Suprapubic skin (tissue), 4 donors: ENCODE measurements around the gene NRBP1. TPM values are rescaled to one million over a fixed set of nuclear protein-coding genes. Genes with fewer than 3 reads are reported as not detected.

Experiments
- DNase-seq, 2 donors: peaks; one replicate each; pipeline ENCODE4 v3.0.0-alpha.2; 2019; ENCODE audit warnings: low spot score in 2 of 2
- H3K27ac ChIP-seq: fragments of 200-600 bp; sonication (generic); one replicate; pipeline ENCODE4 v1.5.1; 2019
- H3K27me3 ChIP-seq: fragments of 200-600 bp; sonication (generic); one replicate; pipeline ENCODE4 v1.5.1; 2019
- H3K36me3 ChIP-seq: fragments of 200-600 bp; sonication (generic); one replicate; pipeline ENCODE4 v1.5.1; 2019
- H3K4me1 ChIP-seq: fragments of 200-600 bp; sonication (generic); one replicate; pipeline ENCODE4 v1.5.1; 2019
- H3K4me3 ChIP-seq: fragments of 200-600 bp; sonication (generic); one replicate; pipeline ENCODE4 v1.5.1; 2019; ENCODE audit warnings: mild to moderate bottlenecking
- H3K9me3 ChIP-seq: fragments of 200-600 bp; sonication (generic); one replicate; pipeline ENCODE4 v1.5.1; 2019
- EP300 ChIP-seq: sonication (generic); formaldehyde crosslinking; IDR thresholded peaks from one replicate; pipeline ENCODE4 v1.6.1; 2017; ENCODE audit warnings: antibody characterized with exemption
- POLR2A ChIP-seq, 2 donors: fragments of 450-650 bp; IDR thresholded peaks; one replicate each; pipeline ENCODE4 v1.6.1; 2017; ENCODE audit warnings: antibody characterized with exemption in 2 of 2, mild to moderate bottlenecking in 2 of 2, moderate library complexity in 2 of 2
- POLR2AphosphoS5 ChIP-seq, 3 donors: sonication (generic); formaldehyde crosslinking; IDR thresholded peaks; one replicate each; pipeline ENCODE4 v1.6.1; 2017; ENCODE audit warnings: antibody characterized with exemption in 3 of 3
- WGBS: methylation state at CpG from one replicate; pipeline ENCODE4 v1.1.5; 2018; 5-methylcytosine and 5-hydroxymethylcytosine counted together
- total RNA-seq, 4 donors: library from RNA; depleted of rRNA; stranded (reverse); fragments of >200 nt; gene quantifications; one replicate each; pipeline ENCODE4 v1.1.0, GENCODE V29; 2016
- TF ChIP-seq, protein P1 (sequence below), 2 donors: fragments of 200-600 bp in 1 of 2; fragments of 450-650 bp in 1 of 2; sonication (generic) in 1 of 2; IDR thresholded peaks; one replicate each; pipeline ENCODE4 v1.5.1; 2016 to 2019; ENCODE audit warnings: antibody characterized with exemption in 2 of 2, mild to moderate bottlenecking in 1 of 2, moderate library complexity in 1 of 2

NRBP1 gene
- total RNA-seq, 4 donors from 2014 or later: 66.8 to 84.3 (median 77.0) TPM

DNA sequence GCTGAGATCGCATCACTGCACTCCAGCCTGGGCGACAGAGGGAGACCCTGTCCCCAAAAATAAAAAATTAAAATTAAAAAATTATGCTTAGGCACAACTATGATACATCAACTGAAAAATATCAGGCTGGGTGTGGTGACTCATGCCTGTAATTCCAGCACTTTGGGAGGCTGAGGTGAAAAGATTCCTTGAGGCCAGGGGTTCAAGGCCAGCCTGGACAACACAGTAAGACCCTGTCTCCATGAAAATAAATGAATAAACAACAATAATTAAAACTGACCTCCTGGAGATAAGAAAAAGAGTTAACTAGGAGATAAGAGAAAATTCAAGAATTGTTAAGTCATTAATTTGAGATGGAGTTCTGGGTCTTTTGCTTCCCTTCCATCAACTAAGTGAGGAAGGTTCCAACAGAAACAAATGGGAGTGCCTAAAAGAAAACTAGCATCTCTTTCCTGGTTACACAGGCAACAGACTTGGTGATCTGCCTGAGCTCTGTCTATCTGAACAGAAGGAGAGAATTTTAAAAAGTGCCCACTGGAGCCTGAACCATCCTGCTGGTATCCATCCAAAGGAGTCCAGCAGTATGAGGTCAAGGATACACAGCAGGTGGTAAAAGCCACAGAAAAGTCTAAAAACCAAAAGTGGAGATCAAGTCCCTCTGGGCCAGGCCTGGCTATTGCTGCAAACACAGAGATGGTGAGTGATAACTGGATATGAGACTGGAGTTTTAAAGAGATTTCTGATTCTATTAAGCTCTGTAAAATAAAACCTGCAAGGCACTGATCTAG lies 27.9 kb upstream of the NRBP1 start:
- DNase-seq: no peak
- Histone ChIP-seq H3K4me3 (no peak overlapping the region), H3K9me3 (no peaks in the 10 kb centered on the region), H3K36me3 (peaks cover 4% of the 10 kb centered on the region), H3K27me3 (no peaks in the 10 kb centered on the region), H3K27ac (no peak overlapping the region), H3K4me1 (no peaks in the 10 kb centered on the region)
- TF ChIP-seq POLR2A (IDR thresholded peaks at IDR 0.05) (no peak), EP300 (no peak), POLR2AphosphoS5 (IDR thresholded peaks at IDR 0.05) (no peak)
- TF ChIP-seq, protein P1, sequence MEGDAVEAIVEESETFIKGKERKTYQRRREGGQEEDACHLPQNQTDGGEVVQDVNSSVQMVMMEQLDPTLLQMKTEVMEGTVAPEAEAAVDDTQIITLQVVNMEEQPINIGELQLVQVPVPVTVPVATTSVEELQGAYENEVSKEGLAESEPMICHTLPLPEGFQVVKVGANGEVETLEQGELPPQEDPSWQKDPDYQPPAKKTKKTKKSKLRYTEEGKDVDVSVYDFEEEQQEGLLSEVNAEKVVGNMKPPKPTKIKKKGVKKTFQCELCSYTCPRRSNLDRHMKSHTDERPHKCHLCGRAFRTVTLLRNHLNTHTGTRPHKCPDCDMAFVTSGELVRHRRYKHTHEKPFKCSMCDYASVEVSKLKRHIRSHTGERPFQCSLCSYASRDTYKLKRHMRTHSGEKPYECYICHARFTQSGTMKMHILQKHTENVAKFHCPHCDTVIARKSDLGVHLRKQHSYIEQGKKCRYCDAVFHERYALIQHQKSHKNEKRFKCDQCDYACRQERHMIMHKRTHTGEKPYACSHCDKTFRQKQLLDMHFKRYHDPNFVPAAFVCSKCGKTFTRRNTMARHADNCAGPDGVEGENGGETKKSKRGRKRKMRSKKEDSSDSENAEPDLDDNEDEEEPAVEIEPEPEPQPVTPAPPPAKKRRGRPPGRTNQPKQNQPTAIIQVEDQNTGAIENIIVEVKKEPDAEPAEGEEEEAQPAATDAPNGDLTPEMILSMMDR (IDR thresholded peaks at IDR 0.05): no peak
- 97% methylated on average over 2 of the region's 2 CpGs for WGBS

DNA sequence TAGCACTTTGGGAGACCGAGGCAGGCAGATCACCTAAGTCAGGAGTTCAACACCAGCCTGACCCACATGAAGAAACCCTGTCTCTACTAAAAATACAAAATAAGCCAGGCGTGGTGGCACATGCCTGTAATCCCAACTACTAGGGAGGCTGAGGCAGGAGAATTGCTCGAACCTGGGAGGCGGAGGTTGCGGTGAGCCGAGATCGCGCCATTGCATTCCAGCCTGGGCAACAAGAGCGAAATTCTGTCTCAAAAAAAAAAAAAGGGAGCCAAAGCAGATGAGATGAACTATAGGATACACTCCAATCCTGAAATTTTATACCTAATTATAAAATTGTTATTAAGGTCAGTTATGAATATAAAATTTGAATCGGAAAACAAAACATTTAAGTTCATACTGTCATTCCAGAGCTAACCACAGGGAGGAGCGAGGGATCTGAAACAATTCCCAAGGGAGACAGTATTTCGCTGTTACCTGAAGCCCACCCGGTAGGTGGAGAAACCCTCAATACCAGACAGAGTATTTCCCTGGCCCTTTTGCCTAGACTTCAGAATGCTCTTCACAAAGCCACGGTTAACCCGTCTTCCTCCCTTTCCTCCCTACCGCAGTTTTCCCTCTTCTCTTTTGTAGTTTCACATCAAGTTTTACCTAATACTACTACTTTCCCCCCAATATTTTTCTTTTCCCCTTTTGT lies 20.5 kb upstream of the NRBP1 start:
- Histone ChIP-seq H3K4me3 (peak overlapping the region; percentile 92), H3K36me3 (peaks cover 7% of the 10 kb centered on the region), H3K27ac (no peak overlapping the region), H3K4me1 (peaks cover 26% of the 10 kb centered on the region), H3K27me3 (no peaks in the 10 kb centered on the region), H3K9me3 (no peaks in the 10 kb centered on the region)
- 51% methylated on average over 16 of the region's 16 CpGs for WGBS
- TF ChIP-seq, protein P1 (IDR thresholded peaks at IDR 0.05): peak; percentile 35 to 48
- TF ChIP-seq POLR2AphosphoS5 (IDR thresholded peaks at IDR 0.05): no peak
- DNase-seq: no peak

DNA sequence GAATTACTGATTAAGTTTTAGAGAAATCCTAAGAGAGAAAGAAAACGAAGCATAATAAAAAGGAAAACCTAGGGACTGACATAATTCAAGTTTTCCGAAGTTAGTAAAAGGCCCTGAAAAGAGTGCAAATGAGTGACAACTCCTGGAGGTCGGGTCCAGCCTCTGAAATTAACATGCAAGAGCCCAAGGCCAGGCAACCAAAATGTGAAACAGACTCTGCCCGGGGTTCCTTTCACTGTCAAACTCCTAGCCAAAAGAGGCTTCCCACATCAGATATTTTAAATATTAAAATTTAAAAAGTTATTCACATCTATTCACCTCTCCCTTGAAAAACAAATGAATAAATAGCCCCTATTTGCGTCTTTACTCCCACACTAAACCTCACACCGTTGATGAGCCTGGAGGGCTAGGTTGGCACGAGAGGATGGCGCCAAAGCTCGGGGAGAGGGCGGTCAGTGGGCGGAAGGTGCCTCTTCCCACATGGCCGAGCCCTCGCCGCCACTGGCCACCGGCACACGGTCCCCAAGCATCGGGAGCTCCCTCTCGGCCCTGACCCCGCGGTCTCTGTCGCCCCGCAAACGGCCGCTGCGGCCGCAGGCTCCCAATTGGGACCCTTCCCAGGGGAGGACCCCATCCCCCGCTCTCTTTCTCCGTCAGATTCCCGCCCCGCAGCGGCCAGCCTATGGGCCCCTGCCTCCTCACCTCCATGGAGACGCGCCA lies 19.7 kb upstream of the NRBP1 start:
- no peak for TF ChIP-seq EP300
- no peak for TF ChIP-seq POLR2A (IDR thresholded peaks at IDR 0.05)
- no peak for TF ChIP-seq POLR2AphosphoS5 (IDR thresholded peaks at IDR 0.05)
- H3K4me3 ChIP-seq: peak overlapping the region; percentile 92
- peak overlapping the region; percentile 80 for H3K27ac ChIP-seq
- peaks cover 7% of the 10 kb centered on the region for H3K36me3 ChIP-seq
- H3K4me1 ChIP-seq: peaks cover 26% of the 10 kb centered on the region
- WGBS: under 1% methylated on average over 29 of the region's 33 CpGs
- no peaks in the 10 kb centered on the region for H3K27me3 ChIP-seq
- no peak for DNase-seq
- no peaks in the 10 kb centered on the region for H3K9me3 ChIP-seq

DNA sequence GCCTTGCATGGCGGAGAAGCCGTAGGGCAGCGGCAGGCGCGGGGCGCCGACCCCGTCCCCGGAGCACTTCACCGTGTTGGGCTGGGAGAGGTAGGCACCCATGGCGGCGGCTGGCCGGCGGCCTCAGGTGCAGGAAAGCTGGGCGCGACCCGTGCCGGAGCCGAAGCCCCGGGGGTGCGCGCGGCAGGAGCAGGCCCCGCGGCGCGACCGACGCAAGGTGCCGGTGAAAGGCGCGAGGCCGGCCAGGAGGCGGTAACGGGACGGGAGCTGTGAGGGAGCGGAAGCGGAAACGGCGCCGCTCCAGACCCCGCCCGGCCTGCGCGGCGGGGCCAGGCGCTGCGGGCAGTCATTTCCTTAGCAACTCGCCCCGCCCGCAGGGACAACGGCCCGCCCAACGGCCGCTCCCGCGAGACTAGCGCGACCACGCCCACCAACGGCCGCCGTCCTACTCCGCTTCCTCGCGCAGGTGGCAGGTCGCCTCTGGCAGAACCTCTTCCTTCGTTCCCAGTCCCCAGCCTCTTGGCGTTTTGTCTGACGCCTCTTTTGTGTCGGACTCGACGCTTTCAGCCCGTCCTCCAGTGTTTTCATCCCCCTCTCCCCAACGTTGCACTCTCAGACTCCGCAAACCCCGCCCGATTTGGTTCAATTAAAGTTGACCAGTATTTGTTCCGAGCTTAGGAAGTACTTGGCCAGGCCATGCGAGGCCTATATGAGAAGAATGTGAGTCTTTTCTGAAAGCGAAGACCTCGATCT lies 18.9 kb upstream of the NRBP1 start, which contains the start of gene PPM1G:
Gene PPM1G (minus strand): TSS at position 271 of the 753 bp plus-strand sequence. CDS start 169 bp downstream, at position 102.
- Histone ChIP-seq H3K4me3 (peak within 1 kb of the TSS; percentile 92), H3K36me3 (peaks cover 7% of the 10 kb centered on the region), H3K27me3 (no peaks in the 10 kb centered on the region), H3K4me1 (peaks cover 26% of the 10 kb centered on the region), H3K27ac (peak within 1 kb of the TSS; percentile 80), H3K9me3 (no peaks in the 10 kb centered on the region)
- WGBS: under 1% methylated on average over 41 of the region's 82 CpGs
- TF ChIP-seq POLR2AphosphoS5 (IDR thresholded peaks at IDR 0.05) (peak in 2 of 3 donors; percentile 30 to 72), POLR2A (IDR thresholded peaks at IDR 0.05) (no peak)
- DNase-seq: peak; percentile 96 to 97

DNA sequence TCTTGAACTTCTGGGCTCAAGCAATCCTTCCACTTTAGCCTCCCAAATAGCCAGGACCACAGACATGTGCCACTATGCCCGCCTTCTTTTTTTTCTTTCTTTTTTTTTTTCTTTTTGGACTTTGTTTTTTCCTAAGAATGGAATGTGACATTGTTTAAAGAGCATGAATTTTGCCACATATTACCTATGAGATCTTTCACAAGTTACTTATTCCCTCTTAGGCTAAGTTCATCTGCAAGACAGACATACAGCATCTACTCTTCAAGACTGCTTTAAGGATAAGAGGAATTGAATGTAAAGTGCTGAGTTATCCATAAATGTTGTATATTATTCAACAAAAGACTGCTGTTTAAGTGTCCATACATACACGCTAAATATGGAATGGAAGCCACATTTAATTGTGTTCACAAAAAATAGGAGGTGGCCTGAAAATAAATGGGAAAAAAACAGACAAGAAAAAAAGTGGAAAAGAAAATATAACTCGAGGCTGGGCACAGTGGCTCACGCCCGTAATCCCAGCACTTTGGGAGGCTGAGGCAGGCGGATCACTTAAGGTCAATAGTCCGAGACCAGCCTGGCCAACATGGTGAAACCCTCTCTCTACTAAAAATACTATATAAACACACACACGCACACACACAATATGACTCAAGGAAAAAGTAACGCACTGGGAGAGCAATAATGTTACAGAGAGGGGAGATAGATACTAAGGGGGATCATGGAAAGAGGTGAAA lies 15.8 kb upstream of the NRBP1 start:
- Histone ChIP-seq H3K9me3 (no peaks in the 10 kb centered on the region), H3K27ac (no peak overlapping the region), H3K36me3 (no peaks in the 10 kb centered on the region), H3K4me3 (no peak overlapping the region), H3K4me1 (peaks cover 20% of the 10 kb centered on the region), H3K27me3 (no peaks in the 10 kb centered on the region)
- 83% methylated on average over 9 of the region's 9 CpGs for WGBS
- TF ChIP-seq POLR2A (IDR thresholded peaks at IDR 0.05): no peak
- TF ChIP-seq, protein P1 (IDR thresholded peaks at IDR 0.05): no peak
- TF ChIP-seq EP300: no peak
- DNase-seq: no peak
